AG09319 (cell line): Measurements from ENCODE around the gene FAM3D.

ENCODE experiments used
- DNase-seq: peaks from one replicate; pipeline ENCODE4 v3.0.0-alpha.2; 2010; ENCODE audit warnings: low read depth; ENCODE audit errors: extremely low read depth
- CTCF ChIP-seq: IDR thresholded peaks from 2 replicates; pipeline ENCODE4 v1.5.1; 2011; ENCODE audit warnings: low read depth, mild to moderate bottlenecking, inconsistent platforms, low read length, moderate library complexity

FAM3D gene

GRCh38 chr3:58591517-58592510 is 74.8 kb downstream of the FAM3D start:
- DNase-seq: no peak
- no peak for TF ChIP-seq CTCF

GRCh38 chr3:58588030-58588614 is 78.5 kb downstream of the FAM3D start:
- no peak for TF ChIP-seq CTCF
- no peak for DNase-seq

- no peak for TF ChIP-seq CTCF
- no peak for DNase-seq
These were observed 79.8 kb downstream of the FAM3D start for GRCh38 chr3:58586776-58587192.

GRCh38 chr3:58585994-58586393 is 80.6 kb downstream of the FAM3D start:
- no peak for TF ChIP-seq CTCF
- DNase-seq: no peak

GRCh38 chr3:58585005-58585786 is 81.4 kb downstream of the FAM3D start:
- DNase-seq: no peak
- TF ChIP-seq CTCF: peak; percentile 71

- TF ChIP-seq CTCF: no peak
- no peak for DNase-seq
These were observed 81.9 kb downstream of the FAM3D start for GRCh38 chr3:58584690-58585004.
